ENCODE results near the gene TIMM44.

Gene TIMM44

DNA sequence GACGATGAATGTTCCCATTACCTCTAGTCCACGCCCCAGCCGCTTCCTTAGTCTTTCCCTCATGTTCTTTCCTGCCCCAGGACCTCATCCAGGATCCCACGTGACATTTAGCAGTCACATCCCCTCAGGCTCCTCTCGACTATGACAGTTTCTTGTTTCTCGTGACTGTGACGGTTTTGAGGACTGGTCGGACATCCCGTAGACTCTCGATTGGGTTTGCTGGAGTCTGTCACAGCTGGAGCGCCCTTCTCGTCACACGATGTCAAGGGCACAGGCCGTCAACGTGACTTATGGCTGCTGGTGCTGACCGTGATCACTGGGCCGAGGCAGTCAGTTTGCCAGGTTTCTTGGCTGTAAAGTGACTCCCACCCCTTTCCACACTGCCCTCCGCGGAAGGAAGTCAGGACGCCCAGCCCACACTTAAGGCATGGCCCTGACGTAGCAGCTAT lies 39.2 kb upstream of the TIMM44 start:
- TF ChIP-seq, protein P1, sequence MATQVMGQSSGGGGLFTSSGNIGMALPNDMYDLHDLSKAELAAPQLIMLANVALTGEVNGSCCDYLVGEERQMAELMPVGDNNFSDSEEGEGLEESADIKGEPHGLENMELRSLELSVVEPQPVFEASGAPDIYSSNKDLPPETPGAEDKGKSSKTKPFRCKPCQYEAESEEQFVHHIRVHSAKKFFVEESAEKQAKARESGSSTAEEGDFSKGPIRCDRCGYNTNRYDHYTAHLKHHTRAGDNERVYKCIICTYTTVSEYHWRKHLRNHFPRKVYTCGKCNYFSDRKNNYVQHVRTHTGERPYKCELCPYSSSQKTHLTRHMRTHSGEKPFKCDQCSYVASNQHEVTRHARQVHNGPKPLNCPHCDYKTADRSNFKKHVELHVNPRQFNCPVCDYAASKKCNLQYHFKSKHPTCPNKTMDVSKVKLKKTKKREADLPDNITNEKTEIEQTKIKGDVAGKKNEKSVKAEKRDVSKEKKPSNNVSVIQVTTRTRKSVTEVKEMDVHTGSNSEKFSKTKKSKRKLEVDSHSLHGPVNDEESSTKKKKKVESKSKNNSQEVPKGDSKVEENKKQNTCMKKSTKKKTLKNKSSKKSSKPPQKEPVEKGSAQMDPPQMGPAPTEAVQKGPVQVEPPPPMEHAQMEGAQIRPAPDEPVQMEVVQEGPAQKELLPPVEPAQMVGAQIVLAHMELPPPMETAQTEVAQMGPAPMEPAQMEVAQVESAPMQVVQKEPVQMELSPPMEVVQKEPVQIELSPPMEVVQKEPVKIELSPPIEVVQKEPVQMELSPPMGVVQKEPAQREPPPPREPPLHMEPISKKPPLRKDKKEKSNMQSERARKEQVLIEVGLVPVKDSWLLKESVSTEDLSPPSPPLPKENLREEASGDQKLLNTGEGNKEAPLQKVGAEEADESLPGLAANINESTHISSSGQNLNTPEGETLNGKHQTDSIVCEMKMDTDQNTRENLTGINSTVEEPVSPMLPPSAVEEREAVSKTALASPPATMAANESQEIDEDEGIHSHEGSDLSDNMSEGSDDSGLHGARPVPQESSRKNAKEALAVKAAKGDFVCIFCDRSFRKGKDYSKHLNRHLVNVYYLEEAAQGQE (IDR thresholded peaks at IDR 0.05; ENCODE audit: insufficient read depth in 1 of 2, low read depth in 2 of 2, low read length in 2 of 2), result no peak
- TF ChIP-seq SIN3A (IDR thresholded peaks at IDR 0.05; ENCODE audit: borderline replicate concordance, insufficient read depth, low read length) (no peak), TAF1 (IDR thresholded peaks at IDR 0.05; ENCODE audit: borderline replicate concordance, insufficient read depth, low read length) (no peak), FOXP2 (optimal IDR thresholded peaks at IDR 0.05; ENCODE audit: borderline replicate concordance, extremely low read depth, extremely low read length, insufficient read depth) (no peak), POLR2AphosphoS5 (IDR thresholded peaks at IDR 0.05; ENCODE audit: low read depth, low read length) (no peak)

- TF ChIP-seq, protein P1 (IDR thresholded peaks at IDR 0.05; ENCODE audit: insufficient read depth in 1 of 2, low read depth in 2 of 2, low read length in 2 of 2), result no peak
- TF ChIP-seq FOXP2 (optimal IDR thresholded peaks at IDR 0.05; ENCODE audit: borderline replicate concordance, extremely low read depth, extremely low read length, insufficient read depth) (no peak), POLR2AphosphoS5 (IDR thresholded peaks at IDR 0.05; ENCODE audit: low read depth, low read length) (no peak), SIN3A (IDR thresholded peaks at IDR 0.05; ENCODE audit: borderline replicate concordance, insufficient read depth, low read length) (no peak), TAF1 (IDR thresholded peaks at IDR 0.05; ENCODE audit: borderline replicate concordance, insufficient read depth, low read length) (no peak)
These were observed 38.6 kb upstream of the TIMM44 start for GRCh38 chr19:7982103-7982502.

DNA sequence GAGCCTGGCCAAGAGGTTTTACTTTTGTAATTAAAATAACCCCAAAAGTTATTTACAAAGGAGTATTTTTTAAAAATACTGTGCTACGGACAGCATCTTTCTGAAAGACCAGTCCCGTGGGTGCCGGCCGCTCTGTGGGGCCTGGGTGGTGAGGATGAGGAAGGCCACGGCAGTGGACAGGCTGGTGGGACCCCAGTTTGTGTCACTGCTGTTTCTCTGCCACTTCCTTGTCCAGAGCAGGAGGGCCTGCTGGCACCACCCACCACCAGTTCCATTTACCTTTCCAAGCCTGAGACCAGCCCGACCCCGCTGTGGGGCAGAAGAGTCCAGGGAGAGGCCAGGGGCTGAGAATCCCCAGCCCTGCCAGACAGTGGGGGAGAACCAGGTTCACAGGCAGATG lies 38.2 kb upstream of the TIMM44 start:
- TF ChIP-seq POLR2AphosphoS5 (IDR thresholded peaks at IDR 0.05; ENCODE audit: low read depth, low read length), result no peak

DNA sequence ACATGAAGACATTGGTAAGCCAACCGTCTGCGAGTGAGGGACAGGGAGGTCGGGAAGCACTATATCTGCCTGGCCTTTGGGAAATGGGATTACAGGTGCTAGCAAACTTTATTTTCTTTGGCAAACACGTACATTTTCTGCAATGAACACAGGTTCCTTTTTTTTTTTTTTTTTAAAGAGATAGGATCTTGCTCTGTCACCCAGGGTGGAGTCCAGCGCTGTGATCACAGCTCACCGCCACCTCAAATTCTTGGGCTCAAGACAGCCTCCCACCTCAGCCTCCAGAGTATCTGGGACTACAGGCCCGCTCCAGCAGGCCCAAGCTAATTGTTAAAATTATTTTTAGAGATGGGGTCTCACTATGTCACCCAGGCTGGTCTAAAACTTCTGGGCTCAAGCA lies 37.7 kb upstream of the TIMM44 start:
- TF ChIP-seq SIN3A (IDR thresholded peaks at IDR 0.05; ENCODE audit: borderline replicate concordance, insufficient read depth, low read length) (no peak), FOXP2 (optimal IDR thresholded peaks at IDR 0.05; ENCODE audit: borderline replicate concordance, extremely low read depth, extremely low read length, insufficient read depth) (no peak), POLR2AphosphoS5 (IDR thresholded peaks at IDR 0.05; ENCODE audit: low read depth, low read length) (no peak), TAF1 (IDR thresholded peaks at IDR 0.05; ENCODE audit: borderline replicate concordance, insufficient read depth, low read length) (no peak)
- TF ChIP-seq, protein P1 (IDR thresholded peaks at IDR 0.05; ENCODE audit: insufficient read depth in 1 of 2, low read depth in 2 of 2, low read length in 2 of 2), result no peak

- TF ChIP-seq FOXP2 (optimal IDR thresholded peaks at IDR 0.05; ENCODE audit: borderline replicate concordance, extremely low read depth, extremely low read length, insufficient read depth) (no peak), POLR2AphosphoS5 (IDR thresholded peaks at IDR 0.05; ENCODE audit: low read depth, low read length) (no peak)
- TF ChIP-seq, protein P1 (IDR thresholded peaks at IDR 0.05; ENCODE audit: insufficient read depth in 1 of 2, low read depth in 2 of 2, low read length in 2 of 2), result no peak
These were observed 37.2 kb upstream of the TIMM44 start for GRCh38 chr19:7980635-7981121.
